Endothelial cell of umbilical vein (primary cell): Measurements from ENCODE around the gene TLNRD1.

Source experiments
- CTCF ChIP-seq, 2 donors: IDR thresholded peaks; 1 replicate in 1 of 2; 2 replicates in 1 of 2; pipeline ENCODE4 v1.5.1; 2011; ENCODE audit warnings: low read length in 2 of 2, mild to moderate bottlenecking in 2 of 2, moderate library complexity in 2 of 2, control low read depth in 1 of 2, inconsistent platforms in 1 of 2, low read depth in 1 of 2; ENCODE audit not compliant: insufficient read depth in 1 of 2; ENCODE audit errors: extremely low read depth in 1 of 2
- JUN ChIP-seq: IDR thresholded peaks from 2 replicates; pipeline ENCODE4 v1.6.1; 2011; ENCODE audit warnings: borderline replicate concordance, low read depth; ENCODE audit not compliant: insufficient read length, insufficient read depth
- MAX ChIP-seq: IDR thresholded peaks from 2 replicates; pipeline ENCODE4 v1.6.1; 2011; ENCODE audit not compliant: insufficient read depth, insufficient read length
- POLR2AphosphoS5 ChIP-seq: IDR thresholded peaks from 2 replicates; pipeline ENCODE4 v1.6.1; 2012; ENCODE audit warnings: low read depth, mild to moderate bottlenecking, control low read depth, low read length, moderate library complexity; ENCODE audit not compliant: insufficient read depth

- TF ChIP-seq POLR2AphosphoS5 = no peak
- TF ChIP-seq CTCF (IDR thresholded peaks at IDR 0.05; ENCODE audit: extremely low read depth in 1 of 2, insufficient read depth in 1 of 2, low read depth in 1 of 2, low read length in 2 of 2) = no peak
- TF ChIP-seq MAX = no peak
- TF ChIP-seq JUN = no peak
These were observed 48.8 kb upstream of the TLNRD1 start for GRCh38 chr15:80951941-80952340.
